Neural progenitor cell (in vitro differentiated cells): ENCODE data around the gene MAS1. TPM values are rescaled to one million over a fixed set of nuclear protein-coding genes. Genes with fewer than 3 reads are reported as not detected.

Experiments
- DNase-seq: peaks from one replicate; pipeline ENCODE4 v3.0.0-alpha.2; 2016; ENCODE audit warnings: low spot score
- H2AFZ ChIP-seq: fragments of 200-600 bp; sonication (generic); replicated peaks from 2 replicates; pipeline ENCODE4 v1.6.1; 2016; ENCODE audit warnings: antibody characterized with exemption
- H3F3A ChIP-seq: fragments of 200-600 bp; sonication (generic); 2 replicates; pipeline ENCODE4 v1.6.1; 2016; ENCODE audit warnings: antibody characterized with exemption, low read depth
- H3K27ac ChIP-seq: fragments of 200-600 bp; sonication (generic); 2 replicates; pipeline ENCODE4 v1.5.1; 2016; ENCODE audit warnings: mild to moderate bottlenecking
- H3K27me3 ChIP-seq: fragments of 200-600 bp; sonication (generic); 2 replicates; pipeline ENCODE4 v1.6.1; 2016; ENCODE audit warnings: mild to moderate bottlenecking, moderate library complexity
- H3K36me3 ChIP-seq: fragments of 200-600 bp; sonication (generic); 2 replicates; pipeline ENCODE4 v1.5.1; 2016
- H3K4me1 ChIP-seq: fragments of 200-600 bp; sonication (generic); 2 replicates; pipeline ENCODE4 v1.6.1; 2016; ENCODE audit warnings: mixed run types
- H3K4me2 ChIP-seq: fragments of 200-600 bp; sonication (generic); 2 replicates; pipeline ENCODE4 v1.6.1; 2016
- H3K4me3 ChIP-seq: fragments of 200-600 bp; sonication (generic); 2 replicates; pipeline ENCODE4 v1.5.1; 2016
- H3K79me2 ChIP-seq: fragments of 200-600 bp; sonication (generic); 2 replicates; pipeline ENCODE4 v1.6.1; 2016; ENCODE audit warnings: low read depth
- H3K9ac ChIP-seq: fragments of 200-600 bp; sonication (generic); 2 replicates; pipeline ENCODE4 v1.6.1; 2016
- H3K9me3 ChIP-seq: fragments of 200-600 bp; sonication (generic); 2 replicates; pipeline ENCODE4 v1.5.1; 2016; ENCODE audit warnings: low read depth
- H4K20me1 ChIP-seq: fragments of 200-600 bp; sonication (generic); 2 replicates; pipeline ENCODE4 v1.6.1; 2016; ENCODE audit warnings: low read depth
- H3K27ac Mint-ChIP-seq: 3 replicates; pipeline ENCODE4 v1.8.0; 2021; ENCODE audit warnings: mixed read lengths
- H3K27me3 Mint-ChIP-seq: 2 replicates; pipeline ENCODE4 v1.8.0; 2022; ENCODE audit warnings: low read depth, mild to moderate bottlenecking, inconsistent platforms, moderate library complexity, mixed read lengths; ENCODE audit not compliant: insufficient read depth
- H3K36me3 Mint-ChIP-seq: 3 replicates; pipeline ENCODE4 v1.8.0; 2021; ENCODE audit warnings: mixed read lengths
- H3K4me1 Mint-ChIP-seq: 3 replicates; pipeline ENCODE4 v1.8.0; 2021; ENCODE audit warnings: mixed read lengths
- H3K4me3 Mint-ChIP-seq: 3 replicates; pipeline ENCODE4 v1.8.0; 2021; ENCODE audit warnings: mild to moderate bottlenecking, moderate library complexity, mixed read lengths
- H3K9me3 Mint-ChIP-seq: 3 replicates; pipeline ENCODE4 v1.8.0; 2020; ENCODE audit warnings: mixed read lengths
- EZH2 ChIP-seq: fragments of 200-600 bp; sonication (generic); IDR thresholded peaks from 2 replicates; pipeline ENCODE4 v1.6.1; 2017; ENCODE audit warnings: antibody characterized with exemption, mild to moderate bottlenecking, moderate library complexity
- EZH2phosphoT487 ChIP-seq: fragments of 200-600 bp; sonication (generic); IDR thresholded peaks from 2 replicates; pipeline ENCODE4 v1.6.1; 2017; ENCODE audit warnings: antibody characterized with exemption
- total RNA-seq: library from RNA; depleted of rRNA; stranded (reverse); fragments of >200 nt; gene quantifications from 2 replicates; pipeline ENCODE4 v1.2.3, GENCODE V29; 2015; ENCODE audit warnings: low replicate concordance
- TF ChIP-seq, protein P1 (sequence below): fragments of 200-600 bp; sonication (generic); IDR thresholded peaks from 2 replicates; pipeline ENCODE4 v1.5.1; 2017; ENCODE audit warnings: antibody characterized with exemption, mild to moderate bottlenecking

The MAS1 gene
- total RNA-seq, 1 donor from 2014 or later: not detected

DNA sequence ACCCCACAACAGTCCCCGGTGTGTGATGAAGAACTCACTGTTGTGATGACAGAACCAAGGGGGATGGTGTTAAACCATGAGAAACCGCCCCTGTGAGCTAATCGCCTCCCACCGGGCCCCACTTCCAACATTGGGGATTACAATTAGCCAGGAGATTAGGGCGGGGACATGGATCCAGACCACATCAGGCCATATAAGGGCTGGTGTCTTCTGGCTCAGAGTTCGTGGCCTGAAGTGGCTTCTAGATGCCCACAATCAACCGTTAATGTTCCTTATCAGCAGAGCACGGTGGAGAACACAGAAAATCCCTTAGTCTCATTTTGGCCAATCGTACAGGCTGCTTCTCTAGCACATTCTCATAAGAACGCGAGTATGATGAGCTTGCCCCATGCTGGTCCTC lies 10.9 kb upstream of the MAS1 start:
- H3K9me3 Mint-ChIP-seq: no peaks in the 10 kb centered on the region
- TF ChIP-seq EZH2 (no peak), EZH2phosphoT487 (no peak)
- TF ChIP-seq, protein P1, sequence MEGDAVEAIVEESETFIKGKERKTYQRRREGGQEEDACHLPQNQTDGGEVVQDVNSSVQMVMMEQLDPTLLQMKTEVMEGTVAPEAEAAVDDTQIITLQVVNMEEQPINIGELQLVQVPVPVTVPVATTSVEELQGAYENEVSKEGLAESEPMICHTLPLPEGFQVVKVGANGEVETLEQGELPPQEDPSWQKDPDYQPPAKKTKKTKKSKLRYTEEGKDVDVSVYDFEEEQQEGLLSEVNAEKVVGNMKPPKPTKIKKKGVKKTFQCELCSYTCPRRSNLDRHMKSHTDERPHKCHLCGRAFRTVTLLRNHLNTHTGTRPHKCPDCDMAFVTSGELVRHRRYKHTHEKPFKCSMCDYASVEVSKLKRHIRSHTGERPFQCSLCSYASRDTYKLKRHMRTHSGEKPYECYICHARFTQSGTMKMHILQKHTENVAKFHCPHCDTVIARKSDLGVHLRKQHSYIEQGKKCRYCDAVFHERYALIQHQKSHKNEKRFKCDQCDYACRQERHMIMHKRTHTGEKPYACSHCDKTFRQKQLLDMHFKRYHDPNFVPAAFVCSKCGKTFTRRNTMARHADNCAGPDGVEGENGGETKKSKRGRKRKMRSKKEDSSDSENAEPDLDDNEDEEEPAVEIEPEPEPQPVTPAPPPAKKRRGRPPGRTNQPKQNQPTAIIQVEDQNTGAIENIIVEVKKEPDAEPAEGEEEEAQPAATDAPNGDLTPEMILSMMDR: no peak
- H3K4me2 ChIP-seq: no peak overlapping the region
- H4K20me1 ChIP-seq: no peaks in the 10 kb centered on the region
- no peak overlapping the region for H3K27ac ChIP-seq
- H3K4me3 ChIP-seq: no peak overlapping the region
- H3K27me3 Mint-ChIP-seq: peaks cover 6% of the 10 kb centered on the region
- H3K9ac ChIP-seq: no peak overlapping the region
- no peaks in the 10 kb centered on the region for H3F3A ChIP-seq
- H3K79me2 ChIP-seq: no peaks in the 10 kb centered on the region
- no peak for DNase-seq
- H3K4me1 ChIP-seq: no peaks in the 10 kb centered on the region
- H3K4me1 Mint-ChIP-seq: peaks cover 6% of the 10 kb centered on the region
- H3K27ac Mint-ChIP-seq: no peak overlapping the region
- H3K9me3 ChIP-seq: no peaks in the 10 kb centered on the region
- H3K27me3 ChIP-seq: no peaks in the 10 kb centered on the region
- no peak overlapping the region for H3K4me3 Mint-ChIP-seq
- H3K36me3 Mint-ChIP-seq: no peaks in the 10 kb centered on the region
- no peak overlapping the region for H2AFZ ChIP-seq
- no peaks in the 10 kb centered on the region for H3K36me3 ChIP-seq

DNA sequence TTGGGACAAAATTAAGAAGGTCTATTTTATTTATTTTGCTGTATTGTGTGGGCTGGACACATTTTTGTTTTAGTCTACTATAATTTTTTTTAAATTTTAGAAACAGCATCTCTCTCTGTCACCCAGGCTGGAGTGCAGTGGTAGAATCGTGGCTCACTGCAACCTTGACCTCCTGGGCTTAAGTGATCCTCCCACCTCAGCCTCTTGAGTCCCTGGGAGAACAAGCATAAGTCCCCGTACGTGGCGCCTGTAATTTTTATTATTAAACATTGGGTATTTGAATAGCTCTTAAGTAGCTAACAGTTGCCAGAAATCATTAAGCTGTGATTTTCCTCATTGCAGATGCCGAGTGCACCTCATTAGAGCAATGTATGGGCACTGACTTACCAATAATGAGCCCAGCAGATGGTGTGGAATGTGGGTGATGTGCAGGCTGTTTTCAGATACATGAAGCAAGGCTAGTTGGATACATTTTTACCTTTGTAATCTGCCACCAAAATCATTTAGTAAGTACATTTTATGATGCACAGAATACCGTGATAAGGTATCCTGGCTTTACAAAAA lies 10.3 kb upstream of the MAS1 start:
- no peak overlapping the region for H3K9ac ChIP-seq

DNA sequence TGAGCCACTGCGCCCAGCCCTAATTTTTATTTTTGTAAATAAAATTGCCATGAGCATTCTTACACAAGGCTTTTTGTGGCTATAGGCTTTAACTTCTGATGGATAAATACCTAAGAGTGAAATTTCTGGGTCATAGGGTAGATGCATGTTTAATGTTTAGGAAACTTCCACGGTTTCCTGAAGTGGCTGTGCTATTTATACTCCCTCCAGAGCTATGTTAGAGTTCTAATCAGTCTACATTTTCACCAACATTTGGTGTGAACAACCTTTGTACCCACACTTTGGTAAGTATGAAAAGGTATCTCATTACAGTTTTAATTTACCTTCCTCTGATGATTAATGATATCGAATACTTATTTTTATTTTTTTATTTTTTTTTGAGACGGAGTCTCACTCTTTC lies 6.1 kb upstream of the MAS1 start:
- no peak overlapping the region for H2AFZ ChIP-seq
- no peak overlapping the region for H3K9ac ChIP-seq
- DNase-seq: no peak
- H3K4me1 Mint-ChIP-seq: peaks cover 8% of the 10 kb centered on the region
- no peak overlapping the region for H3K4me3 ChIP-seq
- no peaks in the 10 kb centered on the region for H3K79me2 ChIP-seq
- TF ChIP-seq EZH2 (no peak), EZH2phosphoT487 (no peak)
- TF ChIP-seq, protein P1: no peak
- no peaks in the 10 kb centered on the region for H3K36me3 ChIP-seq
- H3K36me3 Mint-ChIP-seq: no peaks in the 10 kb centered on the region
- no peaks in the 10 kb centered on the region for H4K20me1 ChIP-seq
- no peak overlapping the region for H3K27ac Mint-ChIP-seq
- H3K4me3 Mint-ChIP-seq: no peak overlapping the region
- no peaks in the 10 kb centered on the region for H3F3A ChIP-seq
- H3K9me3 ChIP-seq: no peaks in the 10 kb centered on the region
- peaks cover 6% of the 10 kb centered on the region for H3K27me3 Mint-ChIP-seq
- no peak overlapping the region for H3K4me2 ChIP-seq
- H3K27ac ChIP-seq: no peak overlapping the region
- no peaks in the 10 kb centered on the region for H3K4me1 ChIP-seq
- no peaks in the 10 kb centered on the region for H3K27me3 ChIP-seq
- no peaks in the 10 kb centered on the region for H3K9me3 Mint-ChIP-seq

More for the DNA sequence above, 10.3 kb upstream of the MAS1 start:
- H3K36me3 ChIP-seq: no peaks in the 10 kb centered on the region
- TF ChIP-seq, protein P1: no peak
- TF ChIP-seq EZH2phosphoT487 (no peak), EZH2 (no peak)
- H3K27me3 Mint-ChIP-seq: peaks cover 6% of the 10 kb centered on the region
- H3K9me3 ChIP-seq: no peaks in the 10 kb centered on the region
- H3K4me1 Mint-ChIP-seq: no peaks in the 10 kb centered on the region
- no peaks in the 10 kb centered on the region for H3K36me3 Mint-ChIP-seq
- H3K4me3 Mint-ChIP-seq: no peak overlapping the region
- H3K4me2 ChIP-seq: no peak overlapping the region
- H3K27ac Mint-ChIP-seq: no peak overlapping the region
- H3K9me3 Mint-ChIP-seq: no peaks in the 10 kb centered on the region
- DNase-seq: no peak
- no peaks in the 10 kb centered on the region for H4K20me1 ChIP-seq
- H2AFZ ChIP-seq: no peak overlapping the region
- H3K4me3 ChIP-seq: no peak overlapping the region
- H3K4me1 ChIP-seq: no peaks in the 10 kb centered on the region
- no peaks in the 10 kb centered on the region for H3K27me3 ChIP-seq
- H3F3A ChIP-seq: no peaks in the 10 kb centered on the region
- no peak overlapping the region for H3K27ac ChIP-seq
- no peaks in the 10 kb centered on the region for H3K79me2 ChIP-seq
